ENCODE measurements around the gene ITPKB. TPM values are rescaled to one million over a fixed set of nuclear protein-coding genes. Genes with fewer than 3 reads are reported as not detected.

ITPKB gene
- total and polyA plus RNA-seq, 9 donors: 11.3 to 43.2 (median 20.1) TPM

DNA sequence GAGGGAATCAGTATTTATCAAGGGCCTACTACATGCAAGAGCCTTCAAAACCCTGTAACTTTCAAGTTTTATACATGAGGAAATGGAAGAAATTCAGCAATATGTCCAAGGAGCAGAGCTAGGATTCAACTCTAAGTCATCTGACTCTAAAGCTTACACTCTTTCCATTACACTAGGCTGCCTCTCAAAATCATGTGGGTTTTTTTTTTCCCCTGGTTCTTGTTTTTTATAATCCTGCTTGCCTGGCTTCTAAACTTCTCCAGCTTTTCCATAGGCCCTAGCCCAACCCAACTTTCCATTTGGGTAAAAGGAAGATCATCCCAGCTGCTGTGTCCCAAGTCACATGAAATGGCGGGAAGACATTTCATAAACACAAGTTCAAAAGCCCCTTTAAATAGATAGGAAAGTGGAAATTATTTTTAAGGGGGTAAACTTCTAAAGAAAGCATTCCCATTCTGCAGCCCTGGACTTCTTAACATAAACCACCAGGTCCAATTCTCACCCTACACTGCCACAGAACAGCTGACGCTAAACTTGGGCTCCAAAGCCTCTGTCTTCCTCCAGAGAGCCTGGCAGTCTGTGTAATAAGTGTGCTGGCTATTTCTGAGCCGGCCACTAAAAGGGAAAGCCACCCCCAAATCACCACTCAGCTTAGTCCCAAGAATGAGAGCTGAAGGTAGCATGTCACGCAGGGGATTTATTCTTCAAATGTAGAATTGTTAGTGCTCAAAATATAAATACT lies 46.9 kb downstream of the ITPKB start:
- Histone ChIP-seq H3K27ac (no peak overlapping the region), H3K4me3 (no peak overlapping the region), H3K36me3 (no peaks in the 10 kb centered on the region), H3K4me1 (ENCODE audit: insufficient read depth) (peaks cover 4% of the 10 kb centered on the region), H3K27me3 (no peaks in the 10 kb centered on the region), H3K9me3 (no peaks in the 10 kb centered on the region)
- TF ChIP-seq EP300 (IDR thresholded peaks at IDR 0.05): no peak
- no peak for TF ChIP-seq POLR2A (IDR thresholded peaks at IDR 0.05)
- TF ChIP-seq, protein P1, sequence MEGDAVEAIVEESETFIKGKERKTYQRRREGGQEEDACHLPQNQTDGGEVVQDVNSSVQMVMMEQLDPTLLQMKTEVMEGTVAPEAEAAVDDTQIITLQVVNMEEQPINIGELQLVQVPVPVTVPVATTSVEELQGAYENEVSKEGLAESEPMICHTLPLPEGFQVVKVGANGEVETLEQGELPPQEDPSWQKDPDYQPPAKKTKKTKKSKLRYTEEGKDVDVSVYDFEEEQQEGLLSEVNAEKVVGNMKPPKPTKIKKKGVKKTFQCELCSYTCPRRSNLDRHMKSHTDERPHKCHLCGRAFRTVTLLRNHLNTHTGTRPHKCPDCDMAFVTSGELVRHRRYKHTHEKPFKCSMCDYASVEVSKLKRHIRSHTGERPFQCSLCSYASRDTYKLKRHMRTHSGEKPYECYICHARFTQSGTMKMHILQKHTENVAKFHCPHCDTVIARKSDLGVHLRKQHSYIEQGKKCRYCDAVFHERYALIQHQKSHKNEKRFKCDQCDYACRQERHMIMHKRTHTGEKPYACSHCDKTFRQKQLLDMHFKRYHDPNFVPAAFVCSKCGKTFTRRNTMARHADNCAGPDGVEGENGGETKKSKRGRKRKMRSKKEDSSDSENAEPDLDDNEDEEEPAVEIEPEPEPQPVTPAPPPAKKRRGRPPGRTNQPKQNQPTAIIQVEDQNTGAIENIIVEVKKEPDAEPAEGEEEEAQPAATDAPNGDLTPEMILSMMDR (IDR thresholded peaks at IDR 0.05): no peak
- WGBS, 3 donors: 70 to 86% (median 84%) methylated on average over 4 of the region's 4 CpGs
- intact Hi-C loops (cut with DNase I): no loop called here
- DNase-seq: no peak

DNA sequence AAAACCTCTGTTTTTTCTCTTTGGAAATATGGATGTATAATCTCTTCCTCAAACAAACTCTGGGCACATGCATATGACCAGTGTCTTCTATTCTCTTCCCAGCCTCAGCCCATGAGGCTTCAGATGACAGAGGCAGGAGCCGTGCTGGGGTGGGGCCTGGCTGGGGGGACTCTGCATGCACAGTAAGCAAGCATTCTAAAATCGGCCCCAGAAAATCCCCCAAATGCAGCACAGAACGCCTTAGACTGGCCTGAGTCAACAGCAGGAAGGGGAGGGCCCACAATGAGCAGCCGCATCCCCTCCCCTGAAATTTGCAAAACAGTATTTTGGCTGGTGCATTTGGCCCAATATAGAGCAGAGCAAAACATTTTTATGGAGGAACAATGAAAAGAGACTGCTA lies 47.8 kb downstream of the ITPKB start:
- no peak for DNase-seq
- intact Hi-C loops (cut with DNase I): no loop called here
- Histone ChIP-seq H3K36me3 (no peaks in the 10 kb centered on the region), H3K27ac (no peak overlapping the region), H3K9me3 (no peaks in the 10 kb centered on the region), H3K4me1 (ENCODE audit: insufficient read depth) (peaks cover 4% of the 10 kb centered on the region), H3K27me3 (no peaks in the 10 kb centered on the region), H3K4me3 (no peak overlapping the region)
- 27 to 42% (median 41%) methylated on average over 4 of the region's 4 CpGs for whole genome bisulfite sequencing, 3 donors
- TF ChIP-seq, protein P1 (IDR thresholded peaks at IDR 0.05): no peak
- TF ChIP-seq POLR2A (IDR thresholded peaks at IDR 0.05): no peak
- TF ChIP-seq EP300 (IDR thresholded peaks at IDR 0.05): no peak

DNA sequence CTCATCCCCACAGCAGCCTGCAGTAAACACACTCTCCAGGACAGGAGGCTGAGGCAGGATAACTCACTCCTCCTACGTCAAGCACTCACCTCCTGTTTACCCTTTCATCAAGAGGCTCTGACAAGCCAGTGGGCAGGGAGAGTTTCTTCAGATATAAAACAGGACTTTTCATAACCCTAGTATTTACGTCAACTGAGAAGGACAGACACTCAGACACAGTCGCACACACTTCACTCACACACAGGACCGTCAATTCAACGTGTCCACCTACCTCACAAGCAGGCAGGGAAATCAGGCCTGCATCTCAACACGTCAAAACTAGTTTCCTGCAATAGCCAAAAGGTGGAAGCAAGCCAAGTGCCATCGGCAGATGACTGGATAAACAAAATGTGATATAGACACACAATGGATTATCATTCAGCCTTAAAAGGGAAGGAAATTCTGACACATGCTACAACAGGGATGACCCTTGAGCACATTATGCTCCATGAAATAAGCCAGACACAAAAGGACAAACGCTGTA lies 48.6 kb downstream of the ITPKB start:
- no peak for TF ChIP-seq EP300 (IDR thresholded peaks at IDR 0.05)
- TF ChIP-seq, protein P1 (IDR thresholded peaks at IDR 0.05): no peak
- TF ChIP-seq POLR2A (IDR thresholded peaks at IDR 0.05): no peak
- Histone ChIP-seq H3K27ac (no peak overlapping the region), H3K4me3 (no peak overlapping the region), H3K4me1 (ENCODE audit: insufficient read depth) (peaks cover 4% of the 10 kb centered on the region), H3K27me3 (no peaks in the 10 kb centered on the region), H3K36me3 (no peaks in the 10 kb centered on the region), H3K9me3 (no peaks in the 10 kb centered on the region)
- DNase-seq: no peak
- 72 to 83% (median 83%) methylated on average over 8 of the region's 8 CpGs for WGBS, 3 donors
- intact Hi-C loops (cut with DNase I): no loop called here

DNA sequence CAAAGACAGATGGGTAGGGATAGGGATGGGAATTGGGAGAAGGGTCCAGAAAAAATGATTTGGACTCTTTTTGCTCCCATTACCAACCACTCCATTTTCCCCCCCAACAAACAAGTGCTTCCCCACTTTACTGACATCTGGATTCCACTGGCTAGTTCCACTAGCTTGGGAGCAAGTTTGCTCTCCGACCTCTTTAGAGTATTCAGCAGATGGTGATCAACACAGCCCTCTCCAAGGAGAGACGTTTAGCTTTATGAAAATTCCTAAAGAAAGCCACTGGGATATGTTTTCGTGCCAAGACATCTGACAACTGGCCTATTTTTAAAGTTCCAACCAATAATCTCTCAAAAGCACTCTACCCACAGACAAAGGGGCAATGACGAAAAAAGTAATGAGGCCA lies 50.3 kb downstream of the ITPKB start:
- 52 to 61% (median 55%) methylated on average over 4 of the region's 4 CpGs for WGBS, 3 donors
- DNase-seq: no peak
- H3K9me3 ChIP-seq: no peaks in the 10 kb centered on the region
- no peaks in the 10 kb centered on the region for H3K27me3 ChIP-seq
- no peaks in the 10 kb centered on the region for H3K36me3 ChIP-seq
- no peak for TF ChIP-seq POLR2A (IDR thresholded peaks at IDR 0.05)
- TF ChIP-seq, protein P1 (IDR thresholded peaks at IDR 0.05): no peak
- TF ChIP-seq EP300 (IDR thresholded peaks at IDR 0.05): no peak
- no peak overlapping the region for H3K4me3 ChIP-seq
- H3K4me1 ChIP-seq (ENCODE audit: insufficient read depth): peaks cover 4% of the 10 kb centered on the region
- intact Hi-C loops (cut with DNase I): no loop called here
- H3K27ac ChIP-seq: no peak overlapping the region

Data from ovary (tissue), 9 donors.